Middle frontal gyrus (tissue), 1 donor: ENCODE data around the gene CNTN4.

ENCODE experiments used
- DNase-seq: peaks from one replicate; pipeline ENCODE4 v3.0.0-alpha.2; 2015; ENCODE audit warnings: low spot score; ENCODE audit errors: extremely low spot score

The CNTN4 gene

GRCh38 chr3:3084890-3085289, 986.2 kb downstream of the CNTN4 start:
- DNase-seq: no peak

GRCh38 chr3:3085782-3086181, 987.1 kb downstream of the CNTN4 start:
- no peak for DNase-seq

- DNase-seq: no peak
These were observed 987.6 kb downstream of the CNTN4 start for GRCh38 chr3:3086239-3086638.

- no peak for DNase-seq
These were observed 988.6 kb downstream of the CNTN4 start for GRCh38 chr3:3087279-3087678.

GRCh38 chr3:3087716-3088465, 989.2 kb downstream of the CNTN4 start:
- no peak for DNase-seq

- no peak for DNase-seq
These were observed 990.4 kb downstream of the CNTN4 start for GRCh38 chr3:3089017-3089416.

GRCh38 chr3:3097958-3098357, 999.3 kb downstream of the CNTN4 start:
- DNase-seq: no peak

- DNase-seq: no peak
These were observed 1003.2 kb downstream of the CNTN4 start for GRCh38 chr3:3101660-3102458.

GRCh38 chr3:3102751-3103150, 1004.1 kb downstream of the CNTN4 start:
- no peak for DNase-seq

GRCh38 chr3:3105246-3105645, 1006.6 kb downstream of the CNTN4 start:
- DNase-seq: no peak

- DNase-seq: no peak
These were observed 1007.1 kb downstream of the CNTN4 start for GRCh38 chr3:3105815-3106214.

GRCh38 chr3:3107181-3107580, 1008.5 kb downstream of the CNTN4 start:
- DNase-seq: no peak
